Middle frontal gyrus (tissue), 1 donor: ENCODE measurements around the gene PLAC8.
"Not testable (repeated sequence)": the region's sequence is repeated elsewhere in the genome, so short reads cannot be mapped to it uniquely, and the experiment has no call there.

Experiments
- DNase-seq: peaks from one replicate; pipeline ENCODE4 v3.0.0-alpha.2; 2015; ENCODE audit warnings: low spot score; ENCODE audit errors: extremely low spot score

PLAC8 gene

DNA sequence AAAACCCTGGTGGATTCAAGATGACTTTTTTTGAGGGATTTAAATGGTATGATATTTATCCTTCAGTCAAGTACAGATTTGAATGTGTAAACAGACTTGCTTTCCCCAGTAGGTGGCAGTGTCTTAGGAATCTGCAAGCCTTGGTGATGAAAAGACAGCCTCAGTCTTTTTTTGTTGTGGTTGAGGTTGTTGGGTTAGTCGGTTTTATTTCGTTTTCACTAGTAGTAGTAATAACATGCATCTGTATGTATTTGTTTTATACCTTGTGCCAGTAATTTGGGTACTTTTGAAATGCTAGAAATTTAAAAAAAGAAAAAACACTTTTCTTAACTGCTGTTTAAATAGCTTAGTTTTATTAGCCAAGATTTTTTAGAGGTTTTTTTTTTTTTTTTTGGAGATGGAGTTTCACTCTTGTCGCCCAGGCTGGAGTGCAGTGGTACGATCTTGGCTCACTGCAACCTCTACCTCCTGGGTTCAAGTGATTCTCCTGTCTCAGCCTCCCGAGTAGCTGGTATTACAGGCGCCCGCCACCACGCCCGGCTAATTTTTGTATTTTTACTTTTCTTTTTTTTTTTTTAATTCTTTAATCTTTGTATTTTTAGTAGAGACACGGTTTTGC lies 40.3 kb downstream of the PLAC8 start:
- peak; percentile 61 for DNase-seq

DNA sequence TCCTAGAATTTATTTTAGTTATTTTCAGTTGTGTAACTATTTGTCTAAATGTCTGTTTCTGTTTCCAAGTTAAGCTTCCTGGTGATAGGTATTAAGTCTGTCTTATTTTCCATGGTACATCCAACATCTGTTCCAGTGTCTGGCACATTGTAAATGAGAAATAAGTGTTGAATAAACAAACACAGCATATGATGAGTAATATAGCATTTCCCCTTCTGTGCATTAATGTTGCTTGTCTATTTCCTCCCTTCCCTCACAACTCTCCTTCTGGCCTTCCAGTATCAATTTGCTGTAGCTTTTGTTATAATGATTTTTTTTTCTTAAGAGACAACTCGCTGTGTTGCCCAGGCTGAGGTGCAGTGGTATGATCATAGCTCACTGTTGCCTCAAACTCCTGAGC lies 43.4 kb downstream of the PLAC8 start:
- DNase-seq = no peak

DNA sequence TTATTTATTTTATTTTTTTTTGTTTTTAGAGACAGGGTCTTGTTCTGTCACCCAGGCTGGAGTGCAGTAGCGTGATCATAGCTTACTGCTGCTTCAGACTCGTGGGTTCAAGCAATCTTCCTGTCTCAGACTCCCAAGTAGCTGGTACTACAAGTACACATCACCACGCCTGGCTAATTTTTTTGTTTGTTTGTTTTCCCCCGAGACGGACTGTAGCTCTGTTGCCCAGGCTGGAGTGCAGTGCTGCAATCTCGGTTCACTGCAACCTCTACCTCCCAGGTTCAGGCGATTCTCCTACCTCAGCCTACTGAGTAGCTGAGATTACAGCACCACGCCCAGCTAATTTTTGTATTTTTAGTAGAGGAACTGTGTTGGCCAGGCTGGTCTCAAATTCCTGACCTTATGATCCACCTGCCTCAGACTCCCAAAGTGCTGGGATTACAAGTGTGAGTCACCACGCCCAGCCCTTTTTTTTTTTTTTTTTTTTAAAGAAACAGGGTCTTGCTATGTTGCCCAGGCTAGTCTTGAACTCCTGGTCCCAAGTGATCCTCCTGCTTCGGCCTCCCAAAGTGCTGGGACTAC lies 47.4 kb downstream of the PLAC8 start:
- DNase-seq = no peak

DNA sequence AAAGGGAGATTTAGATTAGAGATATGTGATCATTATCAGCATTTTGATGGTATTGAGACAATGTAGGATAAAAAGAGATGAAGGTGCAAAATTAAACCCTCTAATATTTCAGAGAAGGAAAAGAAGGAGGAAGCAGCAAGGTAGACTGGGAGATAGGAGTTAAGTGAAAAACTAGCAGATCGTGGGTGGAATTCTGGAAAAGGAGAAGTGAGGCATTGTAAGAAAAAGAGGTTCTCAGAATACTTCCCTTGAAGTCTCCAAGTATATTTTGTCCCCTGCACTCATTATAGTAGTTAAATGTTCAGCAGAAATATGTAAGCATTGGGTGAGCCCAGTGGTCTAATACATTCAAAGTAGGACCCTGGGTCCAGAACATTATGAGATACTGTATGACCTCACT lies 49.3 kb downstream of the PLAC8 start:
- no peak for DNase-seq

DNA sequence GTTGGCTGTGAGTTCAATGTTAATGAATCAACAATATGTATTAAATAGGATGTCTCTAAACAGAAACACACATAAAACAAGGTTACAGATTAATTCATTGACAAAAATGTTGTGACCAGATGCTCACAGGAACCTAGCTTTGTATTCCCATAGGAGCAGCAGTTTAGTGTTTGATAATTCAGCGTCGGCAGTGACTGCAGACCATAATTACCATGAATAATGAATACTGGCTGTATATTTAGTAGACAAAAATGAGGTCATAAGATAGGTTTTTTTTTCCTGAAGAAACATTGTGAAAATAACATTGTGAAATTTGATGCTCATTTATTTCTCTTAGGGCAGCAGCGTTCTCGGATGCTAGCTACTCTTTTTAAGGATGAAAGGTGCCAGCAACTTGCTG lies 51.8 kb downstream of the PLAC8 start:
- DNase-seq = no peak

DNA sequence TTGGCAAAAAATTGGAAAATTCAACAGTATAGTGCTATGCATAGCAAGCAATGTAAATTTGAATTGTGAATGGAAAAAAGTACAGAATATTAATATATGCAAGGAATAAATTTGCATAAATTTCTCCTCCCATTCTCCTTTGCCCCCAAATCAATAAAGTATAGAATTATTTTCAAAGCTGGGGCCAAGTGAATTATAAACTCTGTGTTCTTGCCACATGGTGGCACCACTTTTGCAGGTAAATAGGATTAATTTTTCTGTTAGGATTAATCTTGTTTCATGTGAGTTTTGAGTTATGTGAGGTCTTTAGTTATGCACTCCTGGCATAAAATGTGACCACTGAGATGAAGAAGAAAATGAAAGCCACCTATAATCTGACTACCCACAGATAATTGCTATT lies 59.6 kb downstream of the PLAC8 start:
- DNase-seq = no peak

DNA sequence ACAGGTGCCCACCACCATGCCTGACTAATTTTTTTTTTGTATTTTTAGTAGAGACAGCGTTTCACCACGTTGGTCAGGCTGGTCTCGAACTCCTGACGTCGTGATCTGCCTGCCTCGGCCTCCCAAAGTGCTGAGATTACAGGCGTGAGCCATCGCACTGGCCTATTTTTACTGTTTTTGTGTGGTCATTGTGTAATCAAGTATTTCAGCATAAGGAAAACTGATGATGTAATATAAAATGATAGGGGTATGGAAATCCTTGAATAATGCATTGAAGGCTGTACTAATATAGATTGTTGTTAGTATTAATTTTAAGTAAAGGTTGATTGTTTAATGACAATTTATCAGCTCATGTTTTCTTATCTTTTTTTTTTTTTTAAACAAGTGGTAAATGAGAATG lies 65.7 kb downstream of the PLAC8 start:
- not testable (repeated sequence) for DNase-seq

DNA sequence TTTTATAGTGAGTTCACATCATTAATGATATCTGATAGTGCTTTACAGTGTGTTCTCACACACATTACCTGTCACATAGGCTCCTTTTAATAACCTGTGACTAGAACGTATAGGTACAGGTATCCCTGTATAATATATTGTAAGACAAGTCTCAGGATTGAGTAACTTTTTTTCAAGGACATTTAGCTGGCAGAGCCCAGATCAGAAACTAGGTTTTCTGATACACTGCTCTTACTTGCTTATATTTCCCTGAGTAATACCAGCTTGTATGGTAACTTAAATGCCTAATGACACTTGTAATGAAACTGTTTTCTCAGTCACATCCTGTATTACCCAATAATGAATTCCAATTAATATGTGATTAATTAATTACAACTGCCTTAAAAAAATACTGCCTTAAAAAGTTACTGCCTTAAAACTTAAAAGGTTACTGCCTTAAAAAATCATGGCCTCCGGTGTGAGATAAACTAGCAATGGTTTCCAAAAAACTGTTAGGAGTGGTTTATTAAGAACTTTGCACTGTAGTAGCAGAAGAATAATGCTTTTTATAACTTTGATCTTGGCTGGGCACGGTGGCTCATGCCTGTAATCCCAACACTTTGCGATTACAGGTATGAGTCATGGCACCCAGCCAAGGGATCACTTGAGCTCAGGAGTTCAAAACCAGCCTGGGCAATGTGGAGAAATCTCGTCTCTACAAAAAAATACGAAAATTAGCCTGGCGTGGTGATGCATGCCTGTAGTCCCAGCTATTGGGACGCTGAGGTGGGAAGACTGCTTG lies 67.6 kb downstream of the PLAC8 start:
- DNase-seq = no peak

DNA sequence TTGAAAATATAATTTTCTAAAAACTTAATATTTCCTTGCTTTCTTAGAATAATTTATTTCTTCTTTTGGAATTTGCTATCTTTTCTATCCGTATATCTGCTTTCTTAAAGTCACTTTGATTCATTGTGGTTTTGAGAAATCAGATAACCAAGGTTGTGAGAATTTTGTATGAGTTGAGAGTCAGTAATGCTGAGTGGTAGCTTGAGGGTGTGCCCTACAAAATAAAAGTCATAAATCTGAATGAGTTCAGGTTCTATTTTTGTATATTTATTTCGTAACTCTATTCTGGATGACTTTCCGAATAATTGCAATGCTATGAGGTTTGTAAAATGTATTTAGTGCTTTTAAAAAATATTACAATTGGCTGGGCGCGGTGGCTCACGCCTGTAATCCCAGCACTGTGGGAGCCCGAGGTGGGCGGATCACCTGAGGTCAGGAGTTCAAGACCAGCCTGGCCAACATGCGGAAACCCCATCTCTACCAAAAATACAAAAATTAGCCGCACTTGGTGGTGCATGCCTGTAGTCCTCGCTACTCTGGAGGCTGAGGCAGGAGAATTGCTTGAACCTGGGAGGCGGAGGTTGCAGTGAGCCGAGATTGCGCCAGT lies 70.6 kb downstream of the PLAC8 start:
- DNase-seq = no peak

DNA sequence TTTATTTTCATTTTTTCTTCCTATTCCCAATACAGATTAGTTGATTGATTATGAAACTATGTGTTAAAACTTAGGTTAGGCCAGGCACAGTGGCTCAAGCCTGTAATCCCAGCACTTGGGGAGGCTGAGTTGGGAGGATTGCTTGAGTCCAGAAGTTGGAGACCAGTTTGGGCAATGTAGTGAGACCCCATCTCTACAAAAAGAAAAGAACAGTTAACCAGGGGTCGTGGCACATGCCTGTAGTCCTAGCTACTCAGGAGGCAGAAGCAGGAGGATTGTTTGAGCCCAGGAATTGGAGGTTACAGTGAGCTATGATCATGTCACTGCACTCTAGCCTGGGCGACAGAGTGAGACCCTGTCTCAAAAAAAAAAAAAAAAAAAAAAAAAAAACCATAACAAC lies 71.4 kb downstream of the PLAC8 start:
- DNase-seq = not testable (repeated sequence)

DNA sequence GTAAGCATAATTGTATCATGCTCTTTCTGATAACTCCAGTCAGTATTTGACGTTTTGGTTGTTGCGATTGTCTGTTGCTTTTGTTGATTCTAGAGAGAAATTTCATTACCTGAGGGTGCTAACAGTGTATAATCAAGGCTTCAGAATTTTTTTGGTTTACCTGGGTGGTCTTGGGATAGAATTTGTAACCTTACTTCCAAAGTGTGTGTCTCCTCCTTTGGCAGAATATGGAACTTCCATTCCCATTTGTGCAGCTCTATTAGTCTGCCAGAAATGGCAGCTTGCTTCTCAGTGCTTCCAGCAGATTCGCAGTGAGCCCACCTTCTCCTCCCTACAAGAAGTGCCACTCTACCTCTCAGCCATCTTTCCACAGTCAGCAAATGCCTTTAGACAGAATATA lies 74.3 kb downstream of the PLAC8 start:
- no peak for DNase-seq
